IPS-15b (cell line): ENCODE measurements around the gene MKRN2OS.

ENCODE experiments used
- H3K27me3 ChIP-seq: one replicate; pipeline ENCODE4 v1.6.1; 2013; ENCODE audit warnings: low read length; ENCODE audit not compliant: control insufficient read depth, insufficient read depth
- H3K36me3 ChIP-seq: one replicate; pipeline ENCODE4 v1.6.1; 2013; ENCODE audit warnings: low read length; ENCODE audit not compliant: control insufficient read depth, insufficient read depth
- H3K4me1 ChIP-seq: one replicate; pipeline ENCODE4 v1.6.1; 2013; ENCODE audit warnings: mild to moderate bottlenecking, low read length; ENCODE audit not compliant: control insufficient read depth, insufficient read depth
- H3K4me3 ChIP-seq: one replicate; pipeline ENCODE4 v1.5.1; 2013; ENCODE audit warnings: low read depth, low read length
- H3K9ac ChIP-seq: one replicate; pipeline ENCODE4 v1.6.1; 2013; ENCODE audit warnings: low read depth, mild to moderate bottlenecking, low read length
- H3K9me3 ChIP-seq: one replicate; pipeline ENCODE4 v1.6.1; 2013; ENCODE audit warnings: mild to moderate bottlenecking, low read length; ENCODE audit not compliant: control insufficient read depth, insufficient read depth

The MKRN2OS gene

DNA sequence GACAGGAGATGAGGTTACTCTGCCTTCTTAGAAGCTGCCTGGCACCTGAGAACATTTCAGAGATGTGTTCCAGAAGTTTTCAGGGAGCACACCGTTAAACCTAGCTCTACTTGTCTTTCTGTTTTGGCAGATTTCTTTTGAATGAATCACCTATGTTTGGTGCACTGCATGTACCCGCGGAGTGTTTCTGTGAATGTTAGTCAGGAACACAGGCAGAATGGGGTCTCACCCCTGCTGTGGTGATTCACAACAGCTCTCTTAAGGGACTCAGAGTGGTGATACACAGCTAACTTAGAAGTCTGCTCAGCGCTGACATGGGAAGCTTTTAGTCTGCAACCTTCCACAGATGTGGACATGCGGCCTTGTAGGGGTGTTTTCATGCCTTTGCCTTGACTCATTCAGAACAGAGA lies 37.0 kb downstream of the MKRN2OS start:
- no peaks in the 10 kb centered on the region for H3K9me3 ChIP-seq
- no peak overlapping the region for H3K4me3 ChIP-seq
- H3K4me1 ChIP-seq: no peaks in the 10 kb centered on the region
- H3K36me3 ChIP-seq: peaks cover 11% of the 10 kb centered on the region
- no peak overlapping the region for H3K9ac ChIP-seq
- no peaks in the 10 kb centered on the region for H3K27me3 ChIP-seq

DNA sequence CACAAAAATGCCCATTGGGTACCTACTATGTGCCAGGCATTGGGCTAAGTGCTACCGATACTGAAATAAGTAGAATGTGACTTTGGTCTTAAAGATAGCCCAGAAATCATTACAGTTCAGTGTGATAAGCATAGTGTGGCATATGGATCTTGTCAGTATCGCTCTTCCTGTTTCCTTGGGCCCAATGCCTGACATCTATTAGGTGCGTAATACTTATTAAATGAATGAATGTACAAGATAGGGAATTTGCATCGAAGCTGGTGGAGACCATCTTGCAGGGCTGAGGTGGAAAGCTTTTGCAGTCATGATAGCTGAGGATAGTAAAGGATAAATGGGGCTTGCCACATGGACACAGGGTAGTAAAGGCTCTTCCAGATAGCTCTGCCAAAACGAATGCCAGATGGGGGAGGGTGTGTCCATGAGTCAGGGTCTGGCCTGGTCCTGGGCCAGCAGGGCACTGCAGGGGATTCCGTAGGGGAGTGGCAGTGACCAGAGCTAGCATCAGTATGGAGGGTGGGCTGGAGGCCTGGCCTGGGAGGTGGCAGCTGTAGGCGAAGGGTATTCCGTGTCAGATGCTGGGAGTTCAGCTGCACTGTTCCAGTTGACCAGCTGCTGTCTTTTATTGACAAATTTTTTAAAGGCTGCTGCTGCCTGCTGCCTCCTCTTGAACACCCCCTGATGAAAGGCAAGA lies 37.6 kb downstream of the MKRN2OS start:
- H3K9me3 ChIP-seq: no peaks in the 10 kb centered on the region
- no peaks in the 10 kb centered on the region for H3K4me1 ChIP-seq
- no peaks in the 10 kb centered on the region for H3K27me3 ChIP-seq
- H3K4me3 ChIP-seq: no peak overlapping the region
- H3K36me3 ChIP-seq: peaks cover 13% of the 10 kb centered on the region
- no peak overlapping the region for H3K9ac ChIP-seq

DNA sequence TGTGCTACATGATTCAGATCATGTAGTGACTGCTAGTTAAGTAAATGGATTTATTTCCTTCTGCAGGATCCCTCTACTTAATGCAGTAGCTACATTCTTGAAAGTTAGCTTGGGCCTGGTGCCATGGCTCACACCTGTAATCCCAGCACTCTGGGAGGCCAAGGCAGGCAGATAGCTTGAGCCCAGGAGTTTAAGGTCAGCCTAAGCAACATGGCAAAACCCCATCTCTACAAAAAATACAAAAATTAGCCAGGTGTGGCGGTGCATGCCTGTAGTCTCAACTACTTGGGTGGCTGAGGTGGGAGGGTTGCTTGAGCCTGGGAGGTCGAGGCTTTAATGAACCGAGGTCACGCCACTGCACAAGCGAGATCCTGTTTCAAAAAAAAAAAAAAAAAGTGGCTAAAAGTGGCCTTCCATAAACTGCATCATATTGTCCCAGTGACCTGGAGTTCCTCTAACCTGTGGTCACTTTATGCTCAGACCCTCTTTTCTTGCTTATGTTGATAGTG lies 39.0 kb downstream of the MKRN2OS start:
- Histone ChIP-seq H3K36me3 (peaks cover 13% of the 10 kb centered on the region), H3K4me1 (no peaks in the 10 kb centered on the region), H3K9me3 (no peaks in the 10 kb centered on the region), H3K4me3 (no peak overlapping the region), H3K9ac (no peak overlapping the region), H3K27me3 (no peaks in the 10 kb centered on the region)

DNA sequence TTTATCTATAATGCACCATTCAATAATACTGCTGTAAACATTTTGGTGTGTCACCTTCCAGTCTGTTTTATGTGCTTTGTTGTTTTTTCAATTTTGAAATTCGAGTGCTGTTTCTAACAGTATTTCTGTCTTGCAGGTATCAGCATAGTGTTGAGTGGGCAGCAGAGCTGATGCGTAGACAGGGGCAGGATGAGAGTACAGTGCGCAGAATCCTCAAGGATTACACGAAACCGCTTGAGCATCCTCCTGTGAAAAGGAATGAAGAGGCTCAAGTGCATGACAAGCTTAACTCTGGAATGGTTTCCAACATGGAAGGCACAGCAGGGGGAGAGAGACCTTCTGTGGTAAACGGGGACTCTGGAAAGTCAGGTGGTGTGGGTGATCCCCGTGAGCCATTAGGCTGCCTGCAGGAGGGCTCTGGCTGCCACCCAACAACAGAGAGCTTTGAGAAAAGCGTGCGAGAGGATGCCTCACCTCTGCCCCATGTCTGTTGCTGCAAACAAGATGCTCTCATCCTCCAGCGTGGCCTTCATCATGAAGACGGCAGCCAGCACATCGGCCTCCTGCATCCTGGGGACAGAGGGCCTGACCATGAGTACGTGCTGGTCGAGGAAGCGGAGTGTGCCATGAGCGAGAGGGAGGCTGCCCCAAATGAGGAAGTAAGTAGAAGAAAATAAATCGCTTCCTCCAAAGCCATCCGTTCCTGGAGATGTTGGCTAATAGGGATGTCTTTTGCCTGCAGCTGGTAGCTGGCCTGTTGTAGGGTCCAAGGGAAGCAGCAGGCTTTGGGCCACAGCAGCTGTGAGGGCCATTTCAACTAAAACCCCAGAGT lies 42.0 kb downstream of the MKRN2OS start:
- H3K9ac ChIP-seq: no peak overlapping the region
- H3K4me1 ChIP-seq: no peaks in the 10 kb centered on the region
- H3K36me3 ChIP-seq: peaks cover 19% of the 10 kb centered on the region
- H3K27me3 ChIP-seq: no peaks in the 10 kb centered on the region
- H3K4me3 ChIP-seq: no peak overlapping the region
- H3K9me3 ChIP-seq: no peaks in the 10 kb centered on the region

DNA sequence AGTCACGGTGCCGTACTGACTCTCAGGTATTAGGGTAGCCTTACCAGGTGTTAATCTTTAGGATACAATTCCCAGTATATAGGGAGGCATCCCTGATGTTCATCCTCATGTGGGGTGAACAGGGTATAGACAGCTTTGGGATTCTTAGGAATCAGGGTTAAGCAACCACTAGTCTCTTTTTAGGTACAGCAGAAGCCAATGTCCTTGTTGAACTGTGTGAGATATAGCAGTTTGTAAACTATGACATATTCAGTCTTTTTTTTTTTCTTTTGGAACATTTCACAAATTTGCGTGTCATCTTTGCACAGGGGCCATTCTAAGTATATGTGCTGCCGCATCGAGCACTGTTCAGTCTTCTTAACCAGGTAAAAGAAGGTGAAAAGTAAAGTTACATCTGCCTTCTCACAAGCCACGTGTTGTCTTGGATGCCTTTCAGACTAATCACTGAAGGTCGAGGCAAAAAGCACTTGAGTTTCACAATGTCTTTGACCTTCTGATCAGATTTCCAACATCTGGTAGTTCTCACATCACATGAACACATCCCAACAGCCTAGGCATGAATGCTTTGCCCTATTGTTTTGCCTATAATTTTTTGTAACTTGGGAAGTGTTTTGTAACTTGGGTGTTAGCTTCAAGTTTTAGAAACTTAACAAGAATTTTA lies 43.8 kb downstream of the MKRN2OS start:
- no peaks in the 10 kb centered on the region for H3K4me1 ChIP-seq
- no peak overlapping the region for H3K9ac ChIP-seq
- no peak overlapping the region for H3K4me3 ChIP-seq
- peaks cover 25% of the 10 kb centered on the region for H3K36me3 ChIP-seq
- no peaks in the 10 kb centered on the region for H3K9me3 ChIP-seq
- H3K27me3 ChIP-seq: no peaks in the 10 kb centered on the region

DNA sequence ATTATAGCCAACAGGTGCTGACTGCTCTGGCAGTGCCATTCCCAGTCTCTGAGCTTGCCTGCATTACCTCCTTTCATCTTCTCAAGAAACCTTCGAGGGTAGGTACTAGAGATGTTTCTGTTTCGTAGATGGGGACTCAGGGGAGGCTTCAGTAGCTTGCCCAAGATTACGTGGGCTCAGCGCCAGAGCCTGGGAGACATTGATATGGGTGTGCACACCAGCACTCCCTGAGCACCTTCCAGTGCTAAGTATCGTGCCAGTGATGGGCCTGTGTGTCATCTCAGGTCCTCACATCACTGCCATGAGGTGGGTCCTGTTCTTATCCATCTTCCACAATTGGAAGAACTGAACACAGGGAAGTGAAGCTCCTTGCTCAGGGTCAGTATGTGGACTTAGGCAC lies 45.8 kb downstream of the MKRN2OS start:
- Histone ChIP-seq H3K4me1 (no peaks in the 10 kb centered on the region), H3K4me3 (no peak overlapping the region), H3K36me3 (peaks cover 21% of the 10 kb centered on the region), H3K27me3 (no peaks in the 10 kb centered on the region), H3K9me3 (no peaks in the 10 kb centered on the region), H3K9ac (no peak overlapping the region)

DNA sequence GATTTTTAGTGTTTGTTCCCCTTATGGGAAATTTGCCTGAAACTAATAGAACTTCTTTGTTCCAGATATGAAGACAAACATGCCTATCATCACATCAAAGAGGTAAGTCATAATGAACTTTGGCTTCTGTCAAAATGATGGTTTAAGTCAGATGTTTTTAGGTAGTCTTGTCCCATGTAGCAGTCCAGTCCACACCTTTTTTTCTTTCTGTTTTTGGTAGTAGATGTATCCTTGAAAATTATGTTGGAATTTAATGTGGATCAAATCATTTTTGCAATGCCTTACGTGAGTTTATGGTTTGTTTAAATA lies 48.9 kb downstream of the MKRN2OS start:
- H3K27me3 ChIP-seq: no peaks in the 10 kb centered on the region
- H3K4me1 ChIP-seq: no peaks in the 10 kb centered on the region
- H3K9me3 ChIP-seq: no peaks in the 10 kb centered on the region
- no peak overlapping the region for H3K4me3 ChIP-seq
- H3K36me3 ChIP-seq: peaks cover 15% of the 10 kb centered on the region
- H3K9ac ChIP-seq: no peak overlapping the region

DNA sequence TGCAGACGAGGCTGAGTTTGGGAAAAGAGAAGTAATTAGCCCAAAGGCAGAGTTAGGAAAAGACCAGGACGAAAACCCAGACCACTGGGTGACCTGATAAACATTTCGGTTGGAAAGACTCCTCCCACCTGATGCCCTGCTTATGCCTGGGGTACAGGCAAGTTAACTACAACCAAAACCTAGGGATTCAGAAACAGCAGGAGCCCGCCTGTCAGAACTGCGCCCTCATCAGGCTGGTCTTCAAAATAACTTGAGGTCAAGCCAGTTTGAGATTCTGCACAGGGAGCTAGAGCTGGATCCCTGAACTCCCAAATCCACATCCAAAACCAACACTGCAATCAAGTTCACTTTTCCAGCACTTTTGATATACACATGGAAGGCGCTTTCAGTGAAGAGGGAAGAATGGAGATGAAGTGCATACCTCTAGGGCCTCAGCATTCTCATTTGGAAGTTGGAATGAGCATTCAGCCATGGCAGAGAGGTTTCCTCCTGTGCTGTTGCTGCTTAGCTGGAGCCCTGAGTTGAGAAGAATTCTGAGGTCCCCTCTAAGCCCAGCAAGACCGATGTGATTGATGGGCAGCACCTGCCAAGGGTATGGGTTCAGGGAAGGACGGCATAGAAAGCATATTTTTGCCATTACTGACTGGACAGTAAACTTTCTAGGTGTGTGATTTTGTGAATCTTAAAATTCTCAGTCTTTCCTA lies 49.4 kb downstream of the MKRN2OS start:
- Histone ChIP-seq H3K4me3 (no peak overlapping the region), H3K36me3 (peaks cover 15% of the 10 kb centered on the region), H3K27me3 (no peaks in the 10 kb centered on the region), H3K9ac (no peak overlapping the region), H3K9me3 (no peaks in the 10 kb centered on the region), H3K4me1 (no peaks in the 10 kb centered on the region)

DNA sequence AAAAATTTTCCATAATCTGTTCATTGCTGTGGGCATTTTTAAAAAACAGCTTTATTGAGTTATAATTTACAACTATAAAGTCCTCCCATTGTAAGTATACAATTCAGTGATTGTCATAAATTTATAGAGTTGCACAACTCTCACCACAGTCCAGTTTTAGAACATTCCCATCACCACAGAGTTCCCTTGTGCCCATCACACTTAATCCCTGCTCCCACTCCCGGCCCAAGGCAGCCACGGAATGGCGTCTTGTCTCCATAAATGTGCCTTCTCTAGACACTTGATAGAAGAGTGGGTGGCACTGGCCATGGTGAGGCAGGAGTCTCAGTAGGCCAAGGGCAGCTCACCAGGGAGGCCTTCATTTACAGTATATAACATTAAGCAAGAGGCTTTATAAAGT lies 54.8 kb downstream of the MKRN2OS start:
- H3K4me1 ChIP-seq: no peaks in the 10 kb centered on the region
- H3K36me3 ChIP-seq: no peaks in the 10 kb centered on the region
- H3K27me3 ChIP-seq: no peaks in the 10 kb centered on the region
- H3K9me3 ChIP-seq: no peaks in the 10 kb centered on the region
- no peak overlapping the region for H3K9ac ChIP-seq
- H3K4me3 ChIP-seq: no peak overlapping the region

DNA sequence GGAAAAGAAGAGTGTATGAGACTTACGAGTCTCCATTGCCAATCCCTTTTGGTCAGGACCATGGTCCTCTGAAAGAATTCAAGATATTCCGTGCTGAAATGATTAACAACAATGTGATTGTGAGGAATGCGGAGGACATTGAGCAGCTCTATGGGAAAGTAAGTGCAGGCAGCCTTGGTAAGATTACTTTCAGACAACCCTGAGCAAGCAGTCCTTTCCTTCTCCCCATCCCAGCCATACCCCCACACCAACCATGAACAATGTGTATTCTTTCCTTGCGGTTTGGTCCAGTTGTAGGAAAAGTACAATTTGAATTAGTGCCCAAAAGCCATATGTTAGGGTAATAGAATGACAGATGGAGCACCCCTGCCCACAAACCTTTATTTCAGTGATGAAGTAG lies 55.5 kb downstream of the MKRN2OS start:
- H3K4me3 ChIP-seq: no peak overlapping the region
- no peak overlapping the region for H3K9ac ChIP-seq
- no peaks in the 10 kb centered on the region for H3K9me3 ChIP-seq
- no peaks in the 10 kb centered on the region for H3K36me3 ChIP-seq
- H3K4me1 ChIP-seq: no peaks in the 10 kb centered on the region
- no peaks in the 10 kb centered on the region for H3K27me3 ChIP-seq
